Measurements from ENCODE around the gene RBM45. TPM values are rescaled to one million over a fixed set of nuclear protein-coding genes. Genes with fewer than 3 reads are reported as not detected.

RBM45 gene
- polyA plus RNA-seq, 1 donor: 9.6 TPM

DNA sequence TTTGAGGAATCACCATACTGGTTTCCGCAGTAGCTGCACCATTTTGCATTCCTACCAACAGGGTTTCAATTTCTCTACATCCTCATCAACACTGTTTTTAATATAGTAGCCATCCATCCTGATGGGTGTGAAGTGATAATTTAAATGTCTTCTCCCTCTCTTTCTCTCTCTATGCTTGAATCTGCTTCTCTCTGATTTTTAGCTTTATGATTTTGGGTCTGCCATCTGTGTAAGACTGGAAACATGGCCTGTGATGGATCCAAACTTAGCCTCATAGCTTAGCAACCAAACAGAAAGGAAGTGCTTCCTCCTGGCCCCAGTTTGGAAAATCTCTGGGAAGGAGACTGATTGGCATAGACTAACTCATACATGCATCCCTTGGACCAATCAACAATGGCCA lies 48.4 kb downstream of the RBM45 start:
- no peak for DNase-seq

GRCh38 chr2:178163395-178163794 lies 51.2 kb downstream of the RBM45 start:
- DNase-seq: no peak

- no peak for DNase-seq
Observed at GRCh38 chr2:178163911-178164310, 51.7 kb downstream of the RBM45 start.

DNA sequence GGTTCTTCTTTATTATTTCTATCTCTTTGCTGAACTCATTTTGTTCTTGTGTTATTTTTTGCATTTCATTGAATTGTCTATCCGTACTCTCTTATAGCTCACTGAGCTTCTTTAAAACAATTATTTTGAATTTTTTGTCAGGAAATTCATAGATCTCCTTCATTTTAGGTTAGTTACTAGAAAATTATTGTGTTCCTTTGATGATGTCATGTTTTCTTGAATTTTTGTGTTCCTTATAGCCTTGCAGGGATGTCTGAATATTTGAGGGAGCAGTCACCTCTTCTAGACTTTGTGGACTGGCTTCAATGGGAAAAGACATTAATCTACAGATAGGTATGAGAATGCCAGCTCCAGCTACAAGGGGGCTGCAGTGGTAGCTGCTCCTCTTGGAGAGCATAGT lies 61.4 kb downstream of the RBM45 start:
- no peak for DNase-seq

DNA sequence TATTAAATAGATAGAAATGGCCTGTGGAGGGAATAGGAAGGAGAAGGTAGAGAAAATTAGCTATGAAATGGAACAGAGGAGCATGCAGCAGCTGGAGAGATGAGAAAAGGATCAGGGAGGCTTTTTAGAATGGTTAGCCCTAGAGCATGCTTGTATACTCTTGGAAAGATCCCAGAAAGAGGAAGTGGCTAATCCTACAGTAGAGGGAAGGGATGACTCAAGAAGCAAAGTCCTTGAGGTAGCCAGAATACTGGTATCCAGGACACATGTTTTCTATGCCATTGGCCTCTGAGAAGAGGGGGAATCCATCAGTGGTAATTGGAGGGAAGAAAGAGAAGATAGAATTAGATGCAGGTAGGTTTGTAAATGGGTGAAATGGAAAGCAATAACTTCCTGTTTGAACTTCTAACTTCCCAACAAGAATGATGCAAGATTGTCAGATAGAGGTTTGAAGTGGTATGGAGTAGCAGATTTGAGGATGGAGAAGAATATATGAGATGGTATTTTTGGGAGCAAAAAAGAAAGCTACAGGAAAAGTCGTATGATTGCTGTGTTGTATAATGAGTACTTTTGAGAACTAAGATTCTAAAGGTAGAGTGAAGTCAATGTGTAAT lies 64.9 kb downstream of the RBM45 start:
- no peak for DNase-seq

Other genes starting within 250 kb of the RBM45 start
- gene PDE11A, start 39.7 kb upstream of the RBM45 start, polyA plus RNA-seq (ENCODE audit: insufficient read length): 0.40 TPM
- gene OSBPL6, start 82.1 kb downstream of the RBM45 start, polyA plus RNA-seq (ENCODE audit: insufficient read length): 4.6 TPM